Esophagus squamous epithelium (tissue), 4 donors: ENCODE results near the gene R3HDML.

Source experiments
- CTCF ChIP-seq, 6 experiments: fragments of 450-650 bp in 4 of 6; fragments of 200-600 bp in 2 of 6; sonication (generic) in 2 of 6; IDR thresholded peaks; one replicate each; pipeline ENCODE4 v1.5.1; 2016 to 2019; ENCODE audit warnings: antibody characterized with exemption in 6 of 6, mild to moderate bottlenecking in 4 of 6, moderate library complexity in 4 of 6
- POLR2A ChIP-seq, 4 donors: fragments of 450-650 bp; IDR thresholded peaks; one replicate each; pipeline ENCODE4 v1.6.1; 2017; ENCODE audit warnings: antibody characterized with exemption in 4 of 4, mild to moderate bottlenecking in 4 of 4, moderate library complexity in 3 of 4

GRCh38 chr20:44328428-44328827, 8.4 kb upstream of the R3HDML start:
- no peak for TF ChIP-seq POLR2A (IDR thresholded peaks at IDR 0.05)
- TF ChIP-seq CTCF (IDR thresholded peaks at IDR 0.05): no peak
